WTC11 (cell line): Measurements from ENCODE around the gene KRT86. TPM values are rescaled to one million over a fixed set of nuclear protein-coding genes. Genes with fewer than 3 reads are reported as not detected.

Experiments
- ATAC-seq: fragments of 200-7000 bp; cut with Tn5 transposase; 2 replicates; pipeline ENCODE4 v1.10.0; 2021; ENCODE audit warnings: mild to moderate bottlenecking, moderate library complexity
- CTCF ChIA-PET: fragments of 300-600 bp; sonication (Branson Sonifier 250); formaldehyde crosslinking; loops from one replicate; lab custom pipeline; 2021; ENCODE audit warnings: antibody characterized with exemption; lab: Charles Lee
- POLR2A ChIA-PET: fragments of 350-600 bp; sonication (Branson Sonifier 250); formaldehyde crosslinking; loops from one replicate; lab custom pipeline; 2021; ENCODE audit warnings: antibody characterized with exemption; lab: Charles Lee
- DNase-seq: peaks from one replicate; pipeline ENCODE4 v3.0.0; 2021; ENCODE audit warnings: low spot score
- H3K27ac Mint-ChIP-seq: 2 replicates; pipeline ENCODE4 v1.8.0; 2021; ENCODE audit warnings: mixed read lengths
- H3K27me3 Mint-ChIP-seq: 2 replicates; pipeline ENCODE4 v1.8.0; 2021; ENCODE audit warnings: low read depth, mild to moderate bottlenecking, moderate library complexity, mixed read lengths
- H3K36me3 Mint-ChIP-seq: 2 replicates; pipeline ENCODE4 v1.8.0; 2021; ENCODE audit warnings: mixed read lengths
- H3K4me1 Mint-ChIP-seq: 2 replicates; pipeline ENCODE4 v1.8.0; 2022; ENCODE audit warnings: mixed read lengths
- H3K4me3 Mint-ChIP-seq: 2 replicates; pipeline ENCODE4 v1.8.0; 2021; ENCODE audit warnings: mild to moderate bottlenecking, moderate library complexity, mixed read lengths
- H3K9me3 Mint-ChIP-seq: 2 replicates; pipeline ENCODE4 v1.8.0; 2021; ENCODE audit warnings: mixed read lengths
- CREM ChIP-seq: sonication (generic); formaldehyde crosslinking; IDR thresholded peaks from 2 replicates; pipeline ENCODE4 v1.8.1; 2022; ENCODE audit warnings: mild to moderate bottlenecking, missing genetic modification reagents, moderate library complexity
- GABPB1 ChIP-seq: sonication (generic); formaldehyde crosslinking; IDR thresholded peaks from 2 replicates; pipeline ENCODE4 v1.8.1; 2023; ENCODE audit warnings: mild to moderate bottlenecking, missing genetic modification reagents
- GTF2I ChIP-seq: fragments of 250-450 bp; sonication (Bioruptor Pico); conservative IDR thresholded peaks from 2 replicates; pipeline ENCODE4 v1.4.0; 2021; ENCODE audit warnings: mild to moderate bottlenecking
- JAZF1 ChIP-seq: fragments of 250-450 bp; sonication (Bioruptor Pico); IDR thresholded peaks from 2 replicates; pipeline ENCODE4 v1.9.0; 2021; ENCODE audit warnings: moderate library complexity, mild to moderate bottlenecking, inconsistent platforms
- MYBL2 ChIP-seq: sonication (generic); formaldehyde crosslinking; IDR thresholded peaks from 2 replicates; pipeline ENCODE4 v1.8.1; 2023; ENCODE audit warnings: mild to moderate bottlenecking, moderate library complexity, missing genetic modification reagents
- NFYB ChIP-seq: sonication (generic); formaldehyde crosslinking; conservative IDR thresholded peaks from 2 replicates; pipeline ENCODE4 v1.8.0; 2022; ENCODE audit warnings: low read depth, missing genetic modification reagents
- NR1H2 ChIP-seq: sonication (generic); formaldehyde crosslinking; IDR thresholded peaks from 2 replicates; pipeline ENCODE4 v1.9.0; 2021; ENCODE audit warnings: mild to moderate bottlenecking, moderate library complexity, missing genetic modification reagents
- NR2C2 ChIP-seq: sonication (generic); formaldehyde crosslinking; IDR thresholded peaks from 2 replicates; pipeline ENCODE4 v1.8.0; 2022; ENCODE audit warnings: mild to moderate bottlenecking, missing genetic modification reagents
- SP1 ChIP-seq: sonication (generic); formaldehyde crosslinking; conservative IDR thresholded peaks from 2 replicates; pipeline ENCODE4 v1.8.1; 2022; ENCODE audit warnings: missing genetic modification reagents
- TEAD1 ChIP-seq: sonication (generic); formaldehyde crosslinking; IDR thresholded peaks from 2 replicates; pipeline ENCODE4 v1.8.0; 2022; ENCODE audit warnings: mild to moderate bottlenecking, missing genetic modification reagents
- TP53 ChIP-seq: sonication (generic); formaldehyde crosslinking; IDR thresholded peaks from 2 replicates; pipeline ENCODE4 v1.8.1; 2023; ENCODE audit warnings: mild to moderate bottlenecking, missing genetic modification reagents
- ZNF671 ChIP-seq: fragments of 250-450 bp; sonication (Bioruptor Pico); IDR thresholded peaks from 2 replicates; pipeline ENCODE4 v1.8.0; 2021; ENCODE audit warnings: mild to moderate bottlenecking
- total RNA-seq: library from RNA; stranded (reverse); gene quantifications from 3 replicates; pipeline ENCODE4 v1.2.3, GENCODE V29; 2021
- TF ChIP-seq, protein P1 (sequence below): sonication (generic); formaldehyde crosslinking; IDR thresholded peaks from 2 replicates; pipeline ENCODE4 v1.8.1; 2022; ENCODE audit warnings: low read depth, missing genetic modification reagents, borderline replicate concordance
- TF ChIP-seq, protein P2 (sequence below): sonication (generic); formaldehyde crosslinking; IDR thresholded peaks from 2 replicates; pipeline ENCODE4 v1.8.1; 2023; ENCODE audit warnings: mild to moderate bottlenecking, missing genetic modification reagents, borderline replicate concordance
- TF ChIP-seq, protein P3 (sequence below): fragments of 250-450 bp; sonication (Bioruptor Pico); IDR thresholded peaks from 2 replicates; pipeline ENCODE4 v1.9.0; 2021; ENCODE audit warnings: mild to moderate bottlenecking, borderline replicate concordance
- TF ChIP-seq, protein P4 (sequence below): sonication (generic); formaldehyde crosslinking; IDR thresholded peaks from 2 replicates; pipeline ENCODE4 v1.8.1; 2023; ENCODE audit warnings: mild to moderate bottlenecking, missing genetic modification reagents
- TF ChIP-seq, protein P5 (sequence below): fragments of 250-450 bp; sonication (Bioruptor Pico); IDR thresholded peaks from 2 replicates; pipeline ENCODE4 v2.1.2; 2022; ENCODE audit warnings: mild to moderate bottlenecking, moderate library complexity
- TF ChIP-seq, protein P6 (sequence below): fragments of 250-450 bp; sonication (Bioruptor Pico); IDR thresholded peaks from 2 replicates; pipeline ENCODE4 v1.9.0; 2021; ENCODE audit warnings: moderate library complexity, mild to moderate bottlenecking, inconsistent platforms, borderline replicate concordance
- TF ChIP-seq, protein P7 (sequence below): fragments of 250-450 bp; sonication (Bioruptor Pico); IDR thresholded peaks from 2 replicates; pipeline ENCODE4 v1.8.0; 2021; ENCODE audit warnings: mild to moderate bottlenecking
- TF ChIP-seq, protein P8 (sequence below): sonication (generic); formaldehyde crosslinking; IDR thresholded peaks from 2 replicates; pipeline ENCODE4 v1.8.0; 2022; ENCODE audit warnings: mild to moderate bottlenecking, missing genetic modification reagents

Gene KRT86
- total RNA-seq, 1 experiment from 2014 or later: 0.11 TPM

DNA sequence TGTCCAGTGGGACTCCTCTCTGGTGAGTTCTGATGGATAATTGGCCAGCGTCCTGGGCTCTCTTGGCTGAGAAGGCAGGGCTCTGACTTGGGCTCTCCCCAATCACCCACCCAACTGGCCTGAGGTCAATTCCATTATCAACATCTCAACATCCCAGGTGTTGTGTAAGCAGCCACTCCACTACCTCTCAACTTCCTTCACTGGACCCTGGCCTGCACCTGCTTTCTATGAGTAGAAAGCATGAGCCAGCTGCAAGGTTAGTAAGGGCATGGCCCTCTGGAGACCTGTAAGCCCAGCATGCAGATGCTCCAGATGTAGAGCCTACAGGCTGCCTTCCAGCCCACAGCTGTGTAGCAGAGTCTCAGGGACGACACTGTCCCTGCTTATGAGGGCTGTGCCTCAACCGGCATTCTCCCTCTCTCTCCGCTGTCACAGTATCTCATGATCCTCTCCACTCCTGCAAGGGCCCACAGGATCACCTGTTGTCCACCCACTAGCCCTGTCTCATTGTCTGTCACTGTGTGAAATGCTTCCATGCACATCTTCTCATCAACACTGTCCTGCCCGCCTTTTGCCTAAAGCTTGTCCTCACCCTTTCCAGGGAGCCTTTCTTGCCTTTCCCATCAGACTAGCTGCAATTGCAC lies 22.2 kb downstream of the KRT86 start (continued):
- TF ChIP-seq, protein P1, sequence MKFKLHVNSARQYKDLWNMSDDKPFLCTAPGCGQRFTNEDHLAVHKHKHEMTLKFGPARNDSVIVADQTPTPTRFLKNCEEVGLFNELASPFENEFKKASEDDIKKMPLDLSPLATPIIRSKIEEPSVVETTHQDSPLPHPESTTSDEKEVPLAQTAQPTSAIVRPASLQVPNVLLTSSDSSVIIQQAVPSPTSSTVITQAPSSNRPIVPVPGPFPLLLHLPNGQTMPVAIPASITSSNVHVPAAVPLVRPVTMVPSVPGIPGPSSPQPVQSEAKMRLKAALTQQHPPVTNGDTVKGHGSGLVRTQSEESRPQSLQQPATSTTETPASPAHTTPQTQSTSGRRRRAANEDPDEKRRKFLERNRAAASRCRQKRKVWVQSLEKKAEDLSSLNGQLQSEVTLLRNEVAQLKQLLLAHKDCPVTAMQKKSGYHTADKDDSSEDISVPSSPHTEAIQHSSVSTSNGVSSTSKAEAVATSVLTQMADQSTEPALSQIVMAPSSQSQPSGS: no peak
- TF ChIP-seq, protein P2, sequence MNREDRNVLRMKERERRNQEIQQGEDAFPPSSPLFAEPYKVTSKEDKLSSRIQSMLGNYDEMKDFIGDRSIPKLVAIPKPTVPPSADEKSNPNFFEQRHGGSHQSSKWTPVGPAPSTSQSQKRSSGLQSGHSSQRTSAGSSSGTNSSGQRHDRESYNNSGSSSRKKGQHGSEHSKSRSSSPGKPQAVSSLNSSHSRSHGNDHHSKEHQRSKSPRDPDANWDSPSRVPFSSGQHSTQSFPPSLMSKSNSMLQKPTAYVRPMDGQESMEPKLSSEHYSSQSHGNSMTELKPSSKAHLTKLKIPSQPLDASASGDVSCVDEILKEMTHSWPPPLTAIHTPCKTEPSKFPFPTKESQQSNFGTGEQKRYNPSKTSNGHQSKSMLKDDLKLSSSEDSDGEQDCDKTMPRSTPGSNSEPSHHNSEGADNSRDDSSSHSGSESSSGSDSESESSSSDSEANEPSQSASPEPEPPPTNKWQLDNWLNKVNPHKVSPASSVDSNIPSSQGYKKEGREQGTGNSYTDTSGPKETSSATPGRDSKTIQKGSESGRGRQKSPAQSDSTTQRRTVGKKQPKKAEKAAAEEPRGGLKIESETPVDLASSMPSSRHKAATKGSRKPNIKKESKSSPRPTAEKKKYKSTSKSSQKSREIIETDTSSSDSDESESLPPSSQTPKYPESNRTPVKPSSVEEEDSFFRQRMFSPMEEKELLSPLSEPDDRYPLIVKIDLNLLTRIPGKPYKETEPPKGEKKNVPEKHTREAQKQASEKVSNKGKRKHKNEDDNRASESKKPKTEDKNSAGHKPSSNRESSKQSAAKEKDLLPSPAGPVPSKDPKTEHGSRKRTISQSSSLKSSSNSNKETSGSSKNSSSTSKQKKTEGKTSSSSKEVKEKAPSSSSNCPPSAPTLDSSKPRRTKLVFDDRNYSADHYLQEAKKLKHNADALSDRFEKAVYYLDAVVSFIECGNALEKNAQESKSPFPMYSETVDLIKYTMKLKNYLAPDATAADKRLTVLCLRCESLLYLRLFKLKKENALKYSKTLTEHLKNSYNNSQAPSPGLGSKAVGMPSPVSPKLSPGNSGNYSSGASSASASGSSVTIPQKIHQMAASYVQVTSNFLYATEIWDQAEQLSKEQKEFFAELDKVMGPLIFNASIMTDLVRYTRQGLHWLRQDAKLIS: no peak
- TF ChIP-seq, protein P3, sequence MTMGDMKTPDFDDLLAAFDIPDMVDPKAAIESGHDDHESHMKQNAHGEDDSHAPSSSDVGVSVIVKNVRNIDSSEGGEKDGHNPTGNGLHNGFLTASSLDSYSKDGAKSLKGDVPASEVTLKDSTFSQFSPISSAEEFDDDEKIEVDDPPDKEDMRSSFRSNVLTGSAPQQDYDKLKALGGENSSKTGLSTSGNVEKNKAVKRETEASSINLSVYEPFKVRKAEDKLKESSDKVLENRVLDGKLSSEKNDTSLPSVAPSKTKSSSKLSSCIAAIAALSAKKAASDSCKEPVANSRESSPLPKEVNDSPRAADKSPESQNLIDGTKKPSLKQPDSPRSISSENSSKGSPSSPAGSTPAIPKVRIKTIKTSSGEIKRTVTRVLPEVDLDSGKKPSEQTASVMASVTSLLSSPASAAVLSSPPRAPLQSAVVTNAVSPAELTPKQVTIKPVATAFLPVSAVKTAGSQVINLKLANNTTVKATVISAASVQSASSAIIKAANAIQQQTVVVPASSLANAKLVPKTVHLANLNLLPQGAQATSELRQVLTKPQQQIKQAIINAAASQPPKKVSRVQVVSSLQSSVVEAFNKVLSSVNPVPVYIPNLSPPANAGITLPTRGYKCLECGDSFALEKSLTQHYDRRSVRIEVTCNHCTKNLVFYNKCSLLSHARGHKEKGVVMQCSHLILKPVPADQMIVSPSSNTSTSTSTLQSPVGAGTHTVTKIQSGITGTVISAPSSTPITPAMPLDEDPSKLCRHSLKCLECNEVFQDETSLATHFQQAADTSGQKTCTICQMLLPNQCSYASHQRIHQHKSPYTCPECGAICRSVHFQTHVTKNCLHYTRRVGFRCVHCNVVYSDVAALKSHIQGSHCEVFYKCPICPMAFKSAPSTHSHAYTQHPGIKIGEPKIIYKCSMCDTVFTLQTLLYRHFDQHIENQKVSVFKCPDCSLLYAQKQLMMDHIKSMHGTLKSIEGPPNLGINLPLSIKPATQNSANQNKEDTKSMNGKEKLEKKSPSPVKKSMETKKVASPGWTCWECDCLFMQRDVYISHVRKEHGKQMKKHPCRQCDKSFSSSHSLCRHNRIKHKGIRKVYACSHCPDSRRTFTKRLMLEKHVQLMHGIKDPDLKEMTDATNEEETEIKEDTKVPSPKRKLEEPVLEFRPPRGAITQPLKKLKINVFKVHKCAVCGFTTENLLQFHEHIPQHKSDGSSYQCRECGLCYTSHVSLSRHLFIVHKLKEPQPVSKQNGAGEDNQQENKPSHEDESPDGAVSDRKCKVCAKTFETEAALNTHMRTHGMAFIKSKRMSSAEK: no peak

DNA sequence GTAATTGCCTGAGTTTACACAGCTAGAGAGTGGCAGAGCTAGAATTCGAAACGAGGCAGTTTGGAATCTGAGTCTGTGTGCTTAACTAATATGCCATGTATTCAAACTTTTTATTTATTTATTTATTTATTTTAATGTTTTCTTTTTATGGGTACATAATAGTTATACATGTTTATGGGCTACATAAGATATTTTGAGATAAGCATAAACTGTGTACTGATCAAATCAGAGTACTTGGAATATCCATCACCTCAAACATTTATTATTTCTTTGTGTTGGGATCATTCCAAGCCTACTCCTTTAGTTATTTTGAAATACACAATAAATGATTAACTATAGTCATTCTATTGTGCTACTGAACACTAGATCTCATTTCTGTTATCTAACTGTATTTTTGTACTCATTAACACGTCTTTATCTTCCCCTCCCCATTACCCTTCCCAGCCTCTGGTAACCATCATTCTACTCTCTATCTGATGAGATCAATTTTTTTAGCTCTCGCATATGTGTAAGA lies 24.3 kb downstream of the KRT86 start:
- ChIA-PET POLR2A (no interaction called here), CTCF (interaction anchor here (1.9 kb wide), 1 partner anchor 20 kb away, joined by 11 read pairs; no protein-coding TSS in a partner anchor)
- Mint-ChIP-seq H3K27ac (no peak overlapping the region), H3K4me1 (no peaks in the 10 kb centered on the region), H3K36me3 (no peaks in the 10 kb centered on the region), H3K9me3 (no peaks in the 10 kb centered on the region), H3K27me3 (peaks cover 3% of the 10 kb centered on the region), H3K4me3 (no peak overlapping the region)
- DNase-seq: no peak
- no peak for ATAC-seq
- no peak for TF ChIP-seq JAZF1 (CRISPR knock-in tag)
- TF ChIP-seq GABPB1 (CRISPR knock-in tag): no peak
- TF ChIP-seq TEAD1 (CRISPR knock-in tag): no peak
- TF ChIP-seq, protein P4, sequence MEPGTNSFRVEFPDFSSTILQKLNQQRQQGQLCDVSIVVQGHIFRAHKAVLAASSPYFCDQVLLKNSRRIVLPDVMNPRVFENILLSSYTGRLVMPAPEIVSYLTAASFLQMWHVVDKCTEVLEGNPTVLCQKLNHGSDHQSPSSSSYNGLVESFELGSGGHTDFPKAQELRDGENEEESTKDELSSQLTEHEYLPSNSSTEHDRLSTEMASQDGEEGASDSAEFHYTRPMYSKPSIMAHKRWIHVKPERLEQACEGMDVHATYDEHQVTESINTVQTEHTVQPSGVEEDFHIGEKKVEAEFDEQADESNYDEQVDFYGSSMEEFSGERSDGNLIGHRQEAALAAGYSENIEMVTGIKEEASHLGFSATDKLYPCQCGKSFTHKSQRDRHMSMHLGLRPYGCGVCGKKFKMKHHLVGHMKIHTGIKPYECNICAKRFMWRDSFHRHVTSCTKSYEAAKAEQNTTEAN (CRISPR knock-in tag): no peak
- no peak for TF ChIP-seq MYBL2 (CRISPR knock-in tag)
- TF ChIP-seq GTF2I (CRISPR knock-in tag): no peak
- TF ChIP-seq, protein P5, sequence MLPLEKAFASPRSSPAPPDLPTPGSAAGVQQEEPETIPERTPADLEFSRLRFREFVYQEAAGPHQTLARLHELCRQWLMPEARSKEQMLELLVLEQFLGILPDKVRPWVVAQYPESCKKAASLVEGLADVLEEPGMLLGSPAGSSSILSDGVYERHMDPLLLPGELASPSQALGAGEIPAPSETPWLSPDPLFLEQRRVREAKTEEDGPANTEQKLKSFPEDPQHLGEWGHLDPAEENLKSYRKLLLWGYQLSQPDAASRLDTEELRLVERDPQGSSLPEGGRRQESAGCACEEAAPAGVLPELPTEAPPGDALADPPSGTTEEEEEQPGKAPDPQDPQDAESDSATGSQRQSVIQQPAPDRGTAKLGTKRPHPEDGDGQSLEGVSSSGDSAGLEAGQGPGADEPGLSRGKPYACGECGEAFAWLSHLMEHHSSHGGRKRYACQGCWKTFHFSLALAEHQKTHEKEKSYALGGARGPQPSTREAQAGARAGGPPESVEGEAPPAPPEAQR (CRISPR knock-in tag): no peak
- no peak for TF ChIP-seq SP1
- no peak for TF ChIP-seq NR2C2 (CRISPR knock-in tag)
- no peak for TF ChIP-seq TP53 (CRISPR knock-in tag)
- TF ChIP-seq, protein P6, sequence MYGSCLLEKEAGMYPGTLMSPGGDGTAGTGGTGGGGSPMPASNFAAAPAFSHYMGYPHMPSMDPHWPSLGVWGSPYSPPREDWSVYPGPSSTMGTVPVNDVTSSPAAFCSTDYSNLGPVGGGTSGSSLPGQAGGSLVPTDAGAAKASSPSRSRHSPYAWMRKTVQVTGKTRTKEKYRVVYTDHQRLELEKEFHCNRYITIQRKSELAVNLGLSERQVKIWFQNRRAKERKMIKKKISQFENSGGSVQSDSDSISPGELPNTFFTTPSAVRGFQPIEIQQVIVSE (CRISPR knock-in tag): no peak
- TF ChIP-seq CREM (CRISPR knock-in tag): no peak
- TF ChIP-seq, protein P7, sequence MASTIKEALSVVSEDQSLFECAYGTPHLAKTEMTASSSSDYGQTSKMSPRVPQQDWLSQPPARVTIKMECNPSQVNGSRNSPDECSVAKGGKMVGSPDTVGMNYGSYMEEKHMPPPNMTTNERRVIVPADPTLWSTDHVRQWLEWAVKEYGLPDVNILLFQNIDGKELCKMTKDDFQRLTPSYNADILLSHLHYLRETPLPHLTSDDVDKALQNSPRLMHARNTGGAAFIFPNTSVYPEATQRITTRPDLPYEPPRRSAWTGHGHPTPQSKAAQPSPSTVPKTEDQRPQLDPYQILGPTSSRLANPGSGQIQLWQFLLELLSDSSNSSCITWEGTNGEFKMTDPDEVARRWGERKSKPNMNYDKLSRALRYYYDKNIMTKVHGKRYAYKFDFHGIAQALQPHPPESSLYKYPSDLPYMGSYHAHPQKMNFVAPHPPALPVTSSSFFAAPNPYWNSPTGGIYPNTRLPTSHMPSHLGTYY: no peak
- no peak for TF ChIP-seq NR1H2 (CRISPR knock-in tag)
- TF ChIP-seq NFYB (CRISPR knock-in tag): no peak
- TF ChIP-seq, protein P8, sequence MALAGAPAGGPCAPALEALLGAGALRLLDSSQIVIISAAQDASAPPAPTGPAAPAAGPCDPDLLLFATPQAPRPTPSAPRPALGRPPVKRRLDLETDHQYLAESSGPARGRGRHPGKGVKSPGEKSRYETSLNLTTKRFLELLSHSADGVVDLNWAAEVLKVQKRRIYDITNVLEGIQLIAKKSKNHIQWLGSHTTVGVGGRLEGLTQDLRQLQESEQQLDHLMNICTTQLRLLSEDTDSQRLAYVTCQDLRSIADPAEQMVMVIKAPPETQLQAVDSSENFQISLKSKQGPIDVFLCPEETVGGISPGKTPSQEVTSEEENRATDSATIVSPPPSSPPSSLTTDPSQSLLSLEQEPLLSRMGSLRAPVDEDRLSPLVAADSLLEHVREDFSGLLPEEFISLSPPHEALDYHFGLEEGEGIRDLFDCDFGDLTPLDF: no peak
- no peak for TF ChIP-seq ZNF671 (CRISPR knock-in tag)
